ENCODE data around the gene LAMP5.

The LAMP5 gene

GRCh38 chr20:9535449-9535848 is 21.1 kb downstream of the LAMP5 start:
- DNase-seq (ENCODE audit: low read depth), result no peak

GRCh38 chr20:9543214-9543613 is 28.8 kb downstream of the LAMP5 start:
- DNase-seq (ENCODE audit: low read depth), result no peak

GRCh38 chr20:9550283-9550682 is 35.9 kb downstream of the LAMP5 start:
- DNase-seq (ENCODE audit: low read depth), result no peak

- DNase-seq (ENCODE audit: low read depth), result no peak
Observed at GRCh38 chr20:9550871-9551270, 36.5 kb downstream of the LAMP5 start.

- no peak for DNase-seq (ENCODE audit: low read depth)
Observed at GRCh38 chr20:9551808-9552550, 37.6 kb downstream of the LAMP5 start.

- DNase-seq (ENCODE audit: low read depth), result no peak
Observed at GRCh38 chr20:9555781-9556180, 41.4 kb downstream of the LAMP5 start.

- DNase-seq (ENCODE audit: low read depth), result no peak
Observed at GRCh38 chr20:9557411-9557810, 43.0 kb downstream of the LAMP5 start.

GRCh38 chr20:9565910-9566550 is 51.6 kb downstream of the LAMP5 start:
- DNase-seq (ENCODE audit: low read depth), result no peak

- DNase-seq (ENCODE audit: low read depth), result no peak
Observed at GRCh38 chr20:9566977-9567376, 52.6 kb downstream of the LAMP5 start.

GRCh38 chr20:9570612-9571011 is 56.2 kb downstream of the LAMP5 start:
- no peak for DNase-seq (ENCODE audit: low read depth)

GRCh38 chr20:9571783-9572182 is 57.4 kb downstream of the LAMP5 start:
- no peak for DNase-seq (ENCODE audit: low read depth)

- no peak for DNase-seq (ENCODE audit: low read depth)
Observed at GRCh38 chr20:9572670-9573069, 58.3 kb downstream of the LAMP5 start.

- DNase-seq (ENCODE audit: low read depth), result no peak
Observed at GRCh38 chr20:9573335-9574151, 59.2 kb downstream of the LAMP5 start.

GRCh38 chr20:9574181-9574580 is 59.8 kb downstream of the LAMP5 start:
- DNase-seq (ENCODE audit: low read depth), result no peak

GRCh38 chr20:9574776-9575175 is 60.4 kb downstream of the LAMP5 start:
- DNase-seq (ENCODE audit: low read depth), result no peak

- no peak for DNase-seq (ENCODE audit: low read depth)
Observed at GRCh38 chr20:9575836-9576235, 61.4 kb downstream of the LAMP5 start.

- DNase-seq (ENCODE audit: low read depth), result no peak
Observed at GRCh38 chr20:9576695-9577094, 62.3 kb downstream of the LAMP5 start.

- no peak for DNase-seq (ENCODE audit: low read depth)
Observed at GRCh38 chr20:9577397-9577796, 63.0 kb downstream of the LAMP5 start.

- no peak for DNase-seq (ENCODE audit: low read depth)
Observed at GRCh38 chr20:9578594-9578993, 64.2 kb downstream of the LAMP5 start.
